NCI-H1694 (cell line): Measurements from ENCODE around the gene ALDOB.

ENCODE experiments used
- DNase-seq: peaks from one replicate; lab custom pipeline; 2025; lab: John Stamatoyannopoulos, UW

The ALDOB gene

DNA sequence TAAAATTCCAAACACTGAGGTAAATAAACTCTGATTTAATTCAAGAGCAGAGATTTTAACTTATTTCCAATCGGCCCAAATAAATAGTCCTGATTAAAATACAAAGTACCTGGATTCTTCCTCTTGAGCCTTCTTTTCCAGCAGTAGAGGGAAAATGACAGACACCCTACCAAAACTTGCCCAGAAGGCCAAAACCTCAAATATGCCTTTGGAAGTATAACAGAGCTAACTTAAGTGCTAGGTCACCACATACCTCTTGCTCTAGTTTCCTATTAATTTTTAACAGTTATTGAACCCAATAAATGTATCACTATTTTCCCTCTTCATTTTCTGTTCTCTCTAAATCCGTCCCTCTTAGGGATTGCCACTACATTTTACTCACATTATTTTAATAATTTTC is 52.2 kb downstream of the ALDOB start:
- DNase-seq = no peak

DNA sequence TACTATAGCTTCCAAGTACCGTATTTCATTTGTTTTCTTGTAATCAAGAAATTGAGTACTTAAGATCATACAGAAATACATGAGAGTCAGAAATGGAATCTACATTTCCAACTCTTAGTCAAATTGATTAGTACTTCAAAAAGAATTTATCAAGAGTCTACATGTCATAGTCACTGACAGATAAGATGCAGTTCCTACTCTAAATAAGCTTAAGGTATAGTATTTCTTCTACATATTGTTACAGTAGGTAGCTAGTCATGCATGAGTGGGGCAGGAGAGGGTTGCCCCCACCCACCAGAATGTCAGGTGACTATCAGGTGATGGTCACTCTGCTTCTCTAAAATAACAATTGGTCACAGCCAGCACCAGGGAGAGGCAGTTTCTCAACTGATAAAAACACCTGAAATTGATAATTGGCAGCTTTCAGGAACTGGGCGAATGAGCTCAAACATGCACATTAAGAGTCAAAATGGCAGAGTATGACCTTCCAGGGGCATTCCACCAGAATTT is 53.7 kb downstream of the ALDOB start:
- DNase-seq = no peak

- DNase-seq = no peak
Observed at GRCh38 chr9:101381118-101381517, 54.5 kb downstream of the ALDOB start.

DNA sequence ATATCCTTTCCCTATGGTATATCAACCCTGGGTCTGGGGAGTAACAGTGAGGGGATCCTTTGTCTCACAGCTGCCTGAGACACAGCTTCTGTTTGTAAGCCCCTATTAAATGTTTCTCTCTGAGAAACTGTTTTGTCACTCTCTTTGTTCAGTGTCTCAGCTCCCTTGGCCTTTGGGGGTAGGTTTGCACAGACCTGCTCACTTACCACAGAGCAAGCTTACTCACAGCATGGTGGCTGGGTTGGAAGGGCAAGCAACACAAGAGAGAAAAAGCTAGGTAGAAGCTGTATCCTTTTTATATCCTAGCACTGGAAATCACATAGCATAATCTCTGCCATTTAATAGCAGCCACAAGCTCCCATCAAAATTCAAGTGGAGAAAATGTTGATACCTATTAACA is 55.3 kb downstream of the ALDOB start:
- no peak for DNase-seq

GRCh38 chr9:101376111-101376848 is 59.3 kb downstream of the ALDOB start:
- no peak for DNase-seq

DNA sequence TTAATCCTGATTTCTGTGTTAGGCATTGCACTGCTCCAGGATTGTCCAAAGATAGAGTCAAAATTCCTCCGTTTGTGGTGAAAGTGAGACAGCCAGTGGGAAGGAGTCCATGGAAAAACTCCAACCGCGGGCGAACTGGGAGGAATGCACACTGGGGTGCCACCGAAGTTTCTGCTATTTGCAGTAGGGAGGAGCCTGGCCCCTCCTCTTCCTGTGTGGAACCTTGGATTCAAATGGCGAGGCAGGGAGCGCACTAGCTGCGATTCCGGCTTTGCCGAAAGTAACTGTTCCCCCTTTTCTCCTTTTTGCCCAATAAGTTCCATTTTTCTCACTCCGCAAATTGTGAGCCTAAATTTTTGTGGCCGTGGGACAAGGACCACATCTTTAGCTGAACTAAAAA is 60.0 kb downstream of the ALDOB start:
- no peak for DNase-seq

DNA sequence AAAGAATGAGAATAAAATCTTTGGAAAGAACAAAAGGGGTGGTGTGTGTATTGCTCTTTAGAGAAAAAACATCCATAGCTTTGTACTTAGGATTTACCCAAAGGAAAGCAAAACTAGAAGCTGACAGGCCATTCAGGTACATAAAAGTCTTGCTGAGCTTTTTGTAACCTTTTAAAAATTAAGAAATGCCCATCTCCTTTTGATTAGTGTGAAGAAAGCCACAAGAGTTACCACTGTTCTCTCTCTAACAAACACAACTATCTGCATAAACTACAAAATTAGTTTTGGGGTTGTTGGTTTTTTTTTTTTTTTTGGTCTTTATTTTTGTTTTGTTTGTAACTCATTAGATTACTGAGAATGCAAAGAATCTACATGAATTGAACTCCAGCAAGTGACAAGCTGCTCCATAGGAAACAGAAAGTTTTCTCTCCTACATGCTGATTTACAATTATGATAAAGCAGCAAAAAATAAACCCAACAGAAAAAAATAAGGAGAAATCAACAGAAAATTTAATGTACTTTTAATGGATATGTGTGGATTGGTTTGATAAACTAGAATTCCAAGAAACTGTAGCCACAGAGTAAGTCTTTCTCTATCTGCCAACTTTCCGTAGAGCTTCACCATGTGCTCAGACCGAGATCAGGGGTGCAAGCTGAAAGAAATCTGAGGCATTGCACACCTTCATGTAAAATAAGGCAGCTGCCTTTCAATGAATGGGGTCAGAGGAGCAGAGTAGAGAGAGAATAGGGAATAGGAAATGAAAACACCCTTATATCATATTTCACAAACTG is 63.1 kb downstream of the ALDOB start:
- no peak for DNase-seq

GRCh38 chr9:101371813-101372212 is 63.8 kb downstream of the ALDOB start:
- DNase-seq = no peak
